Ectodermal cell (in vitro differentiated cells): ENCODE results near the gene CYP4F22. TPM values are rescaled to one million over a fixed set of nuclear protein-coding genes. Genes with fewer than 3 reads are reported as not detected.

Source experiments
- H3K27ac ChIP-seq: 2 replicates; pipeline ENCODE4 v1.7.0; 2013; ENCODE audit warnings: mild to moderate bottlenecking, low read depth, low read length; ENCODE audit not compliant: insufficient read depth, poor library complexity, severe bottlenecking
- H3K27me3 ChIP-seq: 2 replicates; pipeline ENCODE4 v1.7.0; 2013; ENCODE audit warnings: mild to moderate bottlenecking, low read length; ENCODE audit not compliant: insufficient read depth, control insufficient read depth, poor library complexity, severe bottlenecking
- H3K36me3 ChIP-seq: one replicate; pipeline ENCODE4 v1.7.0; 2013; ENCODE audit warnings: low read length; ENCODE audit not compliant: control insufficient read depth, insufficient read depth
- H3K4me1 ChIP-seq: one replicate; pipeline ENCODE4 v1.7.0; 2013; ENCODE audit warnings: low read length; ENCODE audit not compliant: control insufficient read depth, insufficient read depth
- H3K4me3 ChIP-seq: 2 replicates; pipeline ENCODE4 v1.7.0; 2013; ENCODE audit warnings: low read depth, low read length, control low read depth; ENCODE audit not compliant: insufficient read depth
- H3K9me3 ChIP-seq: 2 replicates; pipeline ENCODE4 v1.7.0; 2013; ENCODE audit warnings: mild to moderate bottlenecking, low read length, moderate library complexity; ENCODE audit not compliant: control insufficient read depth
- WGBS, 2 experiments: methylation state at CpG; one replicate each; pipeline ENCODE4 v1.1.7; 2013; ENCODE audit warnings: missing lambda C conversion rate in 2 of 2; 5-methylcytosine and 5-hydroxymethylcytosine counted together
- polyA plus RNA-seq, 4 experiments: library from polyadenylated mRNA; stranded (reverse); fragments of 50-300 nt; gene quantifications; one replicate each; pipeline ENCODE4 v1.2.3, GENCODE V29; 2013

The CYP4F22 gene
- not detected for polyA plus RNA-seq (2013, experiment 1 of 4)
- polyA plus RNA-seq (2013, experiment 2 of 4) = not detected
- not detected for polyA plus RNA-seq (2013, experiment 3 of 4)
- not detected for polyA plus RNA-seq (2013, experiment 4 of 4)

DNA sequence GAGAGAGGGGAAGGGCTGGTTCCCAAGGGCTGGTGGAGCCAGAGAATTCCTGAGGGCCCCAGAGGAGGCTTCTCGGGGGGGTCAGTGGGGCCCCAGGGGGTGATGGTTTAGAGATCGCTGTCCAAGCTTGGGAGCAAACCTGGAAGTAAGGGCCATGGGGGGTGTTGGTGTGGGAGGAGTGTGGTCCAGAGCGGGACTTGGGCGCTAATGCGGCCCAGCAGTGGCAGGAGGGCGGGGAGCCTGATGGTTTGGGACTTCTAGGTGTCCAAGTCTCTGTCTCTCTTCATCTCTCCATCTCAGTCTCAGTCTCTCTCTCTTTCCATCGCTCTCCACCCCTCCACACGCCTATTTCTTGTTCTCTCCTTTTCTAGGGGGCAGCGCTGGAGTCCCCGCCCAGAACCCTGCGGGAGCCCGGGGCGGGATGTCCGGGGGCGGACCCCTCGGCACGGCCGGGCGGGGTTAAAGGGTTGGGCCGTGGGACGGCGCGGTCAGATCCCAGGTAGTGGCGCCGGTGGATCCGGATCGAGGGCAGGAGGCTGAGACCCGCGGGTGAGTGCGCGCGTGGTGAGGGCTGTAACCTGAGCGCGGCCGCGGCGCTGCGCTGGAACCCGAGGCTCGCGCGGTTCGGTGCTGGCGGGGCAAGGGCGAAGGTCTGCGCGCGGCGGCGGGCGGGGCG, at the start of gene CYP4F22:
Gene CYP4F22, plus strand, starts transcription at position 491 of the 676 bp plus-strand sequence. CDS start 16,812 bp downstream, outside the sequence.
- H3K27me3 ChIP-seq = no peaks in the 10 kb centered on the region
- 86 to 87% methylated on average over 52 of the region's 52 CpGs for WGBS, 2 experiments

DNA sequence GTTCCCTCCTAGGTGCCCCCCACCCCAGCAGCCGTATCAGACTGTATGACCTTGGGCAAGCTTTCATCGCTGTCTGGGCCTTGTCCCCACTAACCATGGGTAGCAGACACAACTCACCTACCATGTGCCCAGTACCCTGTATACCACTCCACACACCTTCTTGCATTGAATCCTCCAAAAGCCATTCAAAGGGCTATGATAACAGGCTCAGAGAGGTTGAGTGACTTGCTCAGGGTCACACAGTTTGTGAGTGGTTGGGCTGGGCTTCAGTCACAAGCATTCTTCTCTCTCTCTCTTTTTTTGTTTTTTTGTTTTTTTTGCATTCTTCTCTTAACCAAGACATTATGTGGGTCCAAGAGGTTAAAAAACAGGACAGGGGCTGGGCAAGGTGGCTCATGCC, 46.6 kb upstream of the CYP4F22 start:
- peaks cover 41% of the 10 kb centered on the region for H3K27me3 ChIP-seq
- 77% methylated on average over 2 of the region's 2 CpGs for WGBS, 2 experiments
- no peak overlapping the region for H3K27ac ChIP-seq
- no peaks in the 10 kb centered on the region for H3K9me3 ChIP-seq
- no peak overlapping the region for H3K4me3 ChIP-seq
- no peaks in the 10 kb centered on the region for H3K36me3 ChIP-seq
- no peaks in the 10 kb centered on the region for H3K4me1 ChIP-seq

More for the DNA sequence above, at the start of gene CYP4F22:
- H3K4me3 ChIP-seq = no peak within 1 kb of the TSS
- H3K27ac ChIP-seq = no peak within 1 kb of the TSS
- H3K36me3 ChIP-seq = no peaks in the 10 kb centered on the region
- H3K9me3 ChIP-seq = peaks cover 8% of the 10 kb centered on the region
- no peaks in the 10 kb centered on the region for H3K4me1 ChIP-seq

DNA sequence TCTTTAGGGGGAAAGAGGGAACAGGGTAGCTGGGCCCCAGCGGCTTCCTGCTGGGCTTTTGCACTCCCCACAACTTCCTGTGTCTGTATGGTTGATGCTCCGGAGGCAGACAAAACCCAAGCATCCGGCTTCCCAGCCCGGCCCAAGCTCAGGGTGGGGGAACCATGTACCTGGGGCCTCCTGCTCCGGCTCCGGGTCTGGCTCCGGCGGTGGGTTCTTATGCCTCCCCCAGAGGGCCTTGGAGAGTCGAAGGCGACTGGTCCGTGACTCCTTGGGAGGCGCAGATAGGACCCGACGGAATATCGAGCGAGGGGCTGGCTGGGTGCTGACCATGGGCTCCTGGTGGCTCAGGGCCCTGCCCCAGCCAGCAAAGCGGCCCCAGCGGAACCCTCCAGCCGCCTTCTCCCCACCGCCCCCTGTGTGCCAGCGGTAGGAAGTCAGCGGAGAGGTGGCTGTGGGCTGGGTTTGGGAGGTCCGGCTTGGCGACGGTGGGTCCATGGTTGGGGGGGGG, 44.4 kb upstream of the CYP4F22 start:
- H3K4me3 ChIP-seq = no peak overlapping the region
- 80 to 81% methylated on average over 25 of the region's 25 CpGs for WGBS, 2 experiments
- H3K27me3 ChIP-seq = peaks cover 31% of the 10 kb centered on the region

GRCh38 chr19:15464394-15465385, 43.6 kb upstream of the CYP4F22 start, which contains the start of gene RASAL3:
Gene RASAL3 (minus strand): TSS chr19:15464544. CDS start chr19:15464358, 186 bp downstream.
- no peaks in the 10 kb centered on the region for H3K9me3 ChIP-seq

More for the DNA sequence above, 44.4 kb upstream of the CYP4F22 start:
- no peak overlapping the region for H3K27ac ChIP-seq
- no peaks in the 10 kb centered on the region for H3K9me3 ChIP-seq
- H3K4me1 ChIP-seq = no peaks in the 10 kb centered on the region
- H3K36me3 ChIP-seq = no peaks in the 10 kb centered on the region

GRCh38 chr19:15466851-15467733, 41.2 kb upstream of the CYP4F22 start:
- no peaks in the 10 kb centered on the region for H3K36me3 ChIP-seq
- 69 to 71% methylated on average over 8 of the region's 8 CpGs for WGBS, 2 experiments
- H3K9me3 ChIP-seq = no peaks in the 10 kb centered on the region
- H3K4me3 ChIP-seq = no peak overlapping the region
- no peak overlapping the region for H3K27ac ChIP-seq
- peaks cover 25% of the 10 kb centered on the region for H3K27me3 ChIP-seq
- no peaks in the 10 kb centered on the region for H3K4me1 ChIP-seq

More at GRCh38 chr19:15464394-15465385, 43.6 kb upstream of the CYP4F22 start, which contains the start of gene RASAL3:
- H3K4me3 ChIP-seq = no peak within 1 kb of the TSS
- 63 to 64% methylated on average over 17 of the region's 17 CpGs for WGBS, 2 experiments
- no peaks in the 10 kb centered on the region for H3K4me1 ChIP-seq
- H3K27ac ChIP-seq = no peak within 1 kb of the TSS
- H3K27me3 ChIP-seq = peaks cover 34% of the 10 kb centered on the region
- no peaks in the 10 kb centered on the region for H3K36me3 ChIP-seq

GRCh38 chr19:15467734-15468214, 40.6 kb upstream of the CYP4F22 start:
- Histone ChIP-seq H3K27ac (no peak overlapping the region), H3K4me3 (no peak overlapping the region), H3K27me3 (peaks cover 25% of the 10 kb centered on the region), H3K9me3 (no peaks in the 10 kb centered on the region), H3K4me1 (no peaks in the 10 kb centered on the region), H3K36me3 (no peaks in the 10 kb centered on the region)
- 63 to 69% methylated on average over 6 of the region's 6 CpGs for WGBS, 2 experiments

GRCh38 chr19:15468675-15469512, 39.4 kb upstream of the CYP4F22 start:
- H3K27me3 ChIP-seq = peaks cover 25% of the 10 kb centered on the region
- 78 to 80% methylated on average over 12 of the region's 12 CpGs for WGBS, 2 experiments

GRCh38 chr19:15469513-15470297, 38.6 kb upstream of the CYP4F22 start:
- WGBS, 2 experiments = 54 to 56% methylated on average over 65 of the region's 65 CpGs
- Histone ChIP-seq H3K36me3 (no peaks in the 10 kb centered on the region), H3K4me1 (no peaks in the 10 kb centered on the region), H3K4me3 (no peak overlapping the region), H3K27me3 (peaks cover 25% of the 10 kb centered on the region), H3K27ac (no peak overlapping the region), H3K9me3 (no peaks in the 10 kb centered on the region)

More at GRCh38 chr19:15468675-15469512, 39.4 kb upstream of the CYP4F22 start:
- H3K36me3 ChIP-seq = no peaks in the 10 kb centered on the region
- no peak overlapping the region for H3K27ac ChIP-seq
- no peak overlapping the region for H3K4me3 ChIP-seq
- no peaks in the 10 kb centered on the region for H3K4me1 ChIP-seq
- no peaks in the 10 kb centered on the region for H3K9me3 ChIP-seq
